ENCODE results near the gene SYNGAP1.

DNA sequence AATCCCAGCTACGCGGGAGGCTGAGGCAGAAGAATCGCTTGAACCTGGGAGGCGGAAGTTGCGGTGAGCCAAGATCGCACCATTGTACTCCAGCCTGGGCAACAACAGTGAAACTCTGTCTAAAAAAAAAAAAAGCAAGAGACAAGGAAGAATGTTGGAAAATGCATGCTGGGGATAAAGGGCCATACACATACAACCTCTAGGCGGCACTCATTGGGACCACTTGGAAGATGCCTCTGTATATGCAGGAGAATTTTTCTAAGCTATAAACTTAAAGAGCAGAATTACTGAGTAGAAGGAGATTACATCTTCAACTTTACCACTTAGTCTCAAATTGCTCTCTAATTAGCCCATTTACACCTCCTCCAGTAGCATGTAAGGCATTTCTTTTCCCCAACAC, 77.3 kb downstream of the SYNGAP1 start:
- TF ChIP-seq POLR2AphosphoS5 (IDR thresholded peaks at IDR 0.05), result no peak
- TF ChIP-seq EP300 (IDR thresholded peaks at IDR 0.05), result no peak

Data from stomach (tissue), 4 donors.